Measurements from ENCODE around the gene C17orf67.

The C17orf67 gene

GRCh38 chr17:56752263-56752836 is 81.4 kb downstream of the C17orf67 start:
- TF ChIP-seq POLR2AphosphoS5 (IDR thresholded peaks at IDR 0.05; ENCODE audit: low read depth, low read length), result no peak

GRCh38 chr17:56751145-56751738 is 82.5 kb downstream of the C17orf67 start:
- no peak for TF ChIP-seq FOXP2 (optimal IDR thresholded peaks at IDR 0.05; ENCODE audit: borderline replicate concordance, extremely low read depth, extremely low read length, insufficient read depth)
- no peak for TF ChIP-seq SIN3A (IDR thresholded peaks at IDR 0.05; ENCODE audit: borderline replicate concordance, insufficient read depth, low read length)
- TF ChIP-seq REST (IDR thresholded peaks at IDR 0.05; ENCODE audit: insufficient read depth in 1 of 2, low read depth in 2 of 2, low read length in 2 of 2), result no peak
- TF ChIP-seq TAF1 (IDR thresholded peaks at IDR 0.05; ENCODE audit: borderline replicate concordance, insufficient read depth, low read length), result no peak
- TF ChIP-seq POLR2AphosphoS5 (IDR thresholded peaks at IDR 0.05; ENCODE audit: low read depth, low read length), result no peak

- no peak for TF ChIP-seq FOXP2 (optimal IDR thresholded peaks at IDR 0.05; ENCODE audit: borderline replicate concordance, extremely low read depth, extremely low read length, insufficient read depth)
- TF ChIP-seq POLR2AphosphoS5 (IDR thresholded peaks at IDR 0.05; ENCODE audit: low read depth, low read length), result no peak
- TF ChIP-seq REST (IDR thresholded peaks at IDR 0.05; ENCODE audit: insufficient read depth in 1 of 2, low read depth in 2 of 2, low read length in 2 of 2), result no peak
- TF ChIP-seq SIN3A (IDR thresholded peaks at IDR 0.05; ENCODE audit: borderline replicate concordance, insufficient read depth, low read length), result no peak
- TF ChIP-seq TAF1 (IDR thresholded peaks at IDR 0.05; ENCODE audit: borderline replicate concordance, insufficient read depth, low read length), result no peak
These were observed 89.0 kb downstream of the C17orf67 start for GRCh38 chr17:56744721-56745120.

GRCh38 chr17:56742601-56743000 is 91.1 kb downstream of the C17orf67 start:
- TF ChIP-seq TAF1 (IDR thresholded peaks at IDR 0.05; ENCODE audit: borderline replicate concordance, insufficient read depth, low read length) (no peak), POLR2AphosphoS5 (IDR thresholded peaks at IDR 0.05; ENCODE audit: low read depth, low read length) (no peak), FOXP2 (optimal IDR thresholded peaks at IDR 0.05; ENCODE audit: borderline replicate concordance, extremely low read depth, extremely low read length, insufficient read depth) (no peak), SIN3A (IDR thresholded peaks at IDR 0.05; ENCODE audit: borderline replicate concordance, insufficient read depth, low read length) (no peak), REST (IDR thresholded peaks at IDR 0.05; ENCODE audit: insufficient read depth in 1 of 2, low read depth in 2 of 2, low read length in 2 of 2) (no peak)
